Activated T-cell treated with anti-CD3 and anti-CD28 coated beads for 48 hours (primary cell): ENCODE data around the gene HOXA5.

Source experiments
- DNase-seq: peaks from one replicate; pipeline ENCODE4 v3.0.0-alpha.2; 2020; ENCODE audit warnings: low read depth

HOXA5 gene

GRCh38 chr7:27094304-27095049, 49.0 kb downstream of the HOXA5 start:
- no peak for DNase-seq

- DNase-seq, result no peak
Measured at GRCh38 chr7:27093184-27093895, 50.1 kb downstream of the HOXA5 start.

GRCh38 chr7:27092819-27093110, 50.7 kb downstream of the HOXA5 start:
- DNase-seq, result no peak

- no peak for DNase-seq
Measured at GRCh38 chr7:27091941-27092818, 51.3 kb downstream of the HOXA5 start.

- DNase-seq, result no peak
Measured at GRCh38 chr7:27091105-27091504, 52.4 kb downstream of the HOXA5 start.
